Fibroblast of the aortic adventitia (primary cell): Measurements from ENCODE around the gene SEC14L1. TPM values are rescaled to one million over a fixed set of nuclear protein-coding genes. Genes with fewer than 3 reads are reported as not detected.

Experiments
- DNase-seq: peaks from one replicate; pipeline ENCODE4 v3.0.0-alpha.2; 2010; ENCODE audit warnings: low read depth
- H3K4me3 ChIP-seq: 2 replicates; pipeline ENCODE4 v1.5.1; 2011; ENCODE audit warnings: low read depth, mild to moderate bottlenecking, control low read depth, low read length, moderate library complexity
- total RNA-seq: library from RNA; depleted of rRNA; stranded (reverse); fragments of >200 nt; gene quantifications from 2 replicates; pipeline ENCODE4 v1.2.3, GENCODE V29; 2012; ENCODE audit warnings: low replicate concordance
- TF ChIP-seq, protein P1 (sequence below): IDR thresholded peaks from 2 replicates; pipeline ENCODE4 v1.5.1; 2011; ENCODE audit warnings: mild to moderate bottlenecking, low read length, control low read depth, inconsistent platforms; ENCODE audit not compliant: insufficient read depth

Gene SEC14L1
- total RNA-seq, 1 donor: 34.3 TPM

DNA sequence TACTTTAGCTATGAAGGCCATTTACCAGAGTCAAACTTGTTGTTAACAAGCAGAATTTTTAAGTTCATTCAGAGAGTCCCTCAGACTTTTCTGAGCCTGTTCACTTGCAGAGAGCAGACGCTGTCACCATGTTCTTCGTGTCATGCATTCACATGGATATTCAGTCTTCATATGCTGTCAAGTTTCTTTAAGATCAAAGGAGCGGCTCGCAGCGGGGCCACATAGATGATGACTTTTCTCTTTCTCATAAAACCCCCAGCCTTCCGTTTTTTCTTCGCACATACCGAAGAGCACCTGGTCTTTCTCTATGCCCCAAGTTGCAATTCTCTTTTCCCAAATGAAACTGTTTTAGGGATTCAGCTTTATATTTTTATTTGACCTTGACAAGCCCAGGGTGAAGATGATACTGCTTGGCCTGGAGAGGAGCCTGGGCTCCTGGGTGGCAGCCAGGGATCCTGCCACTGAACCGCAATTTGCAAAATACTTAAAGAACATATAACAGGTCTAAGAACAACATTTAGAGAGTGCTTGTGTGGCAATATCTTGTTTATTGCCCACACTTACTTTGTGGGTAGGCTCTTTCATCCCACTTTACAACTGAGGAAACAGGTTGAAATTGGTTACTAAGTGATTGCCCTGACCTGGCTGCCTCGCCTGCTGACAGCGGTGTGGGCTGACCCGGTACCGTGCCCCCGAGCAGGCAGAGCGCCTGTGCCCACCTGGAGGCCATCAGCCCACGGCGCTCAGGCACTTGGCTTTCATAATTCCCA is 22.9 kb downstream of the SEC14L1 start:
- TF ChIP-seq, protein P1, sequence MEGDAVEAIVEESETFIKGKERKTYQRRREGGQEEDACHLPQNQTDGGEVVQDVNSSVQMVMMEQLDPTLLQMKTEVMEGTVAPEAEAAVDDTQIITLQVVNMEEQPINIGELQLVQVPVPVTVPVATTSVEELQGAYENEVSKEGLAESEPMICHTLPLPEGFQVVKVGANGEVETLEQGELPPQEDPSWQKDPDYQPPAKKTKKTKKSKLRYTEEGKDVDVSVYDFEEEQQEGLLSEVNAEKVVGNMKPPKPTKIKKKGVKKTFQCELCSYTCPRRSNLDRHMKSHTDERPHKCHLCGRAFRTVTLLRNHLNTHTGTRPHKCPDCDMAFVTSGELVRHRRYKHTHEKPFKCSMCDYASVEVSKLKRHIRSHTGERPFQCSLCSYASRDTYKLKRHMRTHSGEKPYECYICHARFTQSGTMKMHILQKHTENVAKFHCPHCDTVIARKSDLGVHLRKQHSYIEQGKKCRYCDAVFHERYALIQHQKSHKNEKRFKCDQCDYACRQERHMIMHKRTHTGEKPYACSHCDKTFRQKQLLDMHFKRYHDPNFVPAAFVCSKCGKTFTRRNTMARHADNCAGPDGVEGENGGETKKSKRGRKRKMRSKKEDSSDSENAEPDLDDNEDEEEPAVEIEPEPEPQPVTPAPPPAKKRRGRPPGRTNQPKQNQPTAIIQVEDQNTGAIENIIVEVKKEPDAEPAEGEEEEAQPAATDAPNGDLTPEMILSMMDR: no peak
- no peak for DNase-seq
- H3K4me3 ChIP-seq: no peak overlapping the region

- TF ChIP-seq, protein P1: no peak
- DNase-seq: no peak
- no peak overlapping the region for H3K4me3 ChIP-seq
Observed at GRCh38 chr17:77164483-77165091, 23.8 kb downstream of the SEC14L1 start.

GRCh38 chr17:77165577-77165976 is 24.8 kb downstream of the SEC14L1 start:
- H3K4me3 ChIP-seq: no peak overlapping the region
- TF ChIP-seq, protein P1: no peak
- DNase-seq: no peak

DNA sequence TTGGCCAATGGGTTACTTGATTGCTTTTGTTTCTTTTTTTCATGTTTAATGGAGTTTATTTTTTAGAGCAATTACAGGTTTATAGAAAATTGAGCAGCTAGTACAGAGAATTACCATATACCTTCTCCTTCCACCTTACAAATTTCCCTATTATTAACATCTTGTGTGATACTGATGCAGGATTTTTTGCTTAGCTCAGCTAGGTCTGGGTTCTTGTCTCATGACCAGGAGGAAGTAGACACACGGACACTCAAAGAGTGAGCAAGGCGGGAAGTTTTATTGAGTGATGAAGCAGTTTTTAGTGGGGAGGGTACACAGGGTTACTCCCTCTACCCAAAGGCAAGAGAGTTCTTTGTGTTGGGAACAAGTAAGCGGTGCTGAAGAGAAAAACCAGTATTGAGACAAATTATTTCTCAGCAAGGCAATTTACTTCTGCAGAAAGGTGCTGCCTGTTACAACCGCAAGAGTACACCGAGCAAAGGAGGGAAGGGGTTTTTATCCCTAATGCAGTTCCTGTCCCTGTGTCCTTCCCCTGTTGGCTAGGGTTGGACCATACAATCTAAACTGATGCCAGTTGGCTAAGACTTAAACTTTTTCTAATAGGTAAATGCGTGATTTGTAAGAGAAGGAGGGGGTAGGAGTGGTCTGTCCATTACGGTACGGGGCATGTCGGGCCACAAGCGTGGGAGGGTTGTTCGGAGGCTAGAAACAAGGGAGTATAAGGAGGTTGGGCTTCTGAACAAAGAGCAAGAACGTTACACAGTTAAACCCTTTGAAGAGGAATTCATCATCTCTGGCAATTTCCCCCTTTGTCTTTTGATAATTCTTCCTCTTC is 26.9 kb downstream of the SEC14L1 start:
- DNase-seq: no peak
- TF ChIP-seq, protein P1: no peak
- H3K4me3 ChIP-seq: no peak overlapping the region

- DNase-seq: no peak
- TF ChIP-seq, protein P1: no peak
- no peak overlapping the region for H3K4me3 ChIP-seq
Observed at GRCh38 chr17:77173104-77173503, 32.3 kb downstream of the SEC14L1 start.

GRCh38 chr17:77174928-77175661 is 34.3 kb downstream of the SEC14L1 start:
- TF ChIP-seq, protein P1: no peak
- peak; percentile 7 for DNase-seq

More at GRCh38 chr17:77174928-77175661, 34.3 kb downstream of the SEC14L1 start:
- no peak overlapping the region for H3K4me3 ChIP-seq
